Ascending aorta (tissue), 2 donors: ENCODE results near the gene TRERF1. TPM values are rescaled to one million over a fixed set of nuclear protein-coding genes. Genes with fewer than 3 reads are reported as not detected.

ENCODE experiments used
- DNase-seq, 2 donors: peaks; one replicate each; pipeline ENCODE4 v3.0.0-alpha.2; 2019; ENCODE audit warnings: low spot score in 2 of 2
- H3K27ac ChIP-seq, 2 donors: fragments of 200-600 bp; sonication (generic); one replicate each; pipeline ENCODE4 v1.5.1; 2016 to 2017; ENCODE audit warnings: mild to moderate bottlenecking in 1 of 2
- H3K27me3 ChIP-seq: fragments of 200-600 bp; sonication (generic); one replicate; pipeline ENCODE4 v1.5.1; 2017
- H3K36me3 ChIP-seq, 2 donors: fragments of 200-600 bp; sonication (generic); one replicate each; pipeline ENCODE4 v1.5.1; 2016
- H3K4me1 ChIP-seq, 2 donors: fragments of 200-600 bp; sonication (generic); one replicate each; pipeline ENCODE4 v1.5.1; 2016 to 2017; ENCODE audit warnings: mild to moderate bottlenecking in 1 of 2
- H3K4me3 ChIP-seq, 2 donors: fragments of 200-600 bp; sonication (generic); one replicate each; pipeline ENCODE4 v1.5.1; 2016 to 2017; ENCODE audit warnings: mild to moderate bottlenecking in 1 of 2
- H3K9me3 ChIP-seq, 2 donors: fragments of 200-600 bp; sonication (generic); one replicate each; pipeline ENCODE4 v1.5.1; 2016
- intact Hi-C: fragments of 100-400 bp; cut with DNase I; formaldehyde crosslinking; loops from one replicate; pipeline ENCODE4 v1.15.1; 2023
- total RNA-seq: library from RNA; depleted of rRNA; stranded (reverse); fragments of >200 nt; gene quantifications from one replicate; pipeline ENCODE4 v1.1.0, GENCODE V29; 2016
- TF ChIP-seq, protein P1 (sequence below), 3 experiments: fragments of 200-600 bp in 2 of 3; fragments of 450-650 bp in 1 of 3; sonication (generic) in 2 of 3; IDR thresholded peaks; one replicate each; pipeline ENCODE4 v1.5.1; 2016 to 2019; ENCODE audit warnings: antibody characterized with exemption in 3 of 3, mild to moderate bottlenecking in 1 of 3, moderate library complexity in 1 of 3

The TRERF1 gene
- total RNA-seq, 1 donor from 2014 or later = 34.1 TPM

DNA sequence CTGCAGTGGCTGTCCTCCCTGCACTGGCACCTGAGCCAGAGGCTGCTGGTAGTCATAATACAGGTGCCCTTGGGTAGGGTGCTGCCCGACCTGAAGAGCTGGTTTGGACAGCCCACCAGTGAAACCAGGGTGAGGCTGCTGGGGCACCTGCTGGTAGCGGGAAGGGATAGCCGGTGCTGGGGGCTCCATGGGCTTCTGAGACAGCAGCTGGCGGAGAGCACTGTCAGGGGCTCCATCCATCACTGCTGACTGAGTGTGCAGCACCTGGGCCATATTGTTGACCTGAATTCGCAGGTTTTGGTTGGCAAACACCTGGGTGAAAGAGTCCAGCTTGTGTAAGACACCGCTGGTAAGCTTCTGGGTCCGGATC, 182.9 kb downstream of the TRERF1 start:
- intact Hi-C loops = no loop called here
- TF ChIP-seq, protein P1, sequence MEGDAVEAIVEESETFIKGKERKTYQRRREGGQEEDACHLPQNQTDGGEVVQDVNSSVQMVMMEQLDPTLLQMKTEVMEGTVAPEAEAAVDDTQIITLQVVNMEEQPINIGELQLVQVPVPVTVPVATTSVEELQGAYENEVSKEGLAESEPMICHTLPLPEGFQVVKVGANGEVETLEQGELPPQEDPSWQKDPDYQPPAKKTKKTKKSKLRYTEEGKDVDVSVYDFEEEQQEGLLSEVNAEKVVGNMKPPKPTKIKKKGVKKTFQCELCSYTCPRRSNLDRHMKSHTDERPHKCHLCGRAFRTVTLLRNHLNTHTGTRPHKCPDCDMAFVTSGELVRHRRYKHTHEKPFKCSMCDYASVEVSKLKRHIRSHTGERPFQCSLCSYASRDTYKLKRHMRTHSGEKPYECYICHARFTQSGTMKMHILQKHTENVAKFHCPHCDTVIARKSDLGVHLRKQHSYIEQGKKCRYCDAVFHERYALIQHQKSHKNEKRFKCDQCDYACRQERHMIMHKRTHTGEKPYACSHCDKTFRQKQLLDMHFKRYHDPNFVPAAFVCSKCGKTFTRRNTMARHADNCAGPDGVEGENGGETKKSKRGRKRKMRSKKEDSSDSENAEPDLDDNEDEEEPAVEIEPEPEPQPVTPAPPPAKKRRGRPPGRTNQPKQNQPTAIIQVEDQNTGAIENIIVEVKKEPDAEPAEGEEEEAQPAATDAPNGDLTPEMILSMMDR (IDR thresholded peaks at IDR 0.05) = no peak
- H3K4me1 ChIP-seq = no peaks in the 10 kb centered on the region

DNA sequence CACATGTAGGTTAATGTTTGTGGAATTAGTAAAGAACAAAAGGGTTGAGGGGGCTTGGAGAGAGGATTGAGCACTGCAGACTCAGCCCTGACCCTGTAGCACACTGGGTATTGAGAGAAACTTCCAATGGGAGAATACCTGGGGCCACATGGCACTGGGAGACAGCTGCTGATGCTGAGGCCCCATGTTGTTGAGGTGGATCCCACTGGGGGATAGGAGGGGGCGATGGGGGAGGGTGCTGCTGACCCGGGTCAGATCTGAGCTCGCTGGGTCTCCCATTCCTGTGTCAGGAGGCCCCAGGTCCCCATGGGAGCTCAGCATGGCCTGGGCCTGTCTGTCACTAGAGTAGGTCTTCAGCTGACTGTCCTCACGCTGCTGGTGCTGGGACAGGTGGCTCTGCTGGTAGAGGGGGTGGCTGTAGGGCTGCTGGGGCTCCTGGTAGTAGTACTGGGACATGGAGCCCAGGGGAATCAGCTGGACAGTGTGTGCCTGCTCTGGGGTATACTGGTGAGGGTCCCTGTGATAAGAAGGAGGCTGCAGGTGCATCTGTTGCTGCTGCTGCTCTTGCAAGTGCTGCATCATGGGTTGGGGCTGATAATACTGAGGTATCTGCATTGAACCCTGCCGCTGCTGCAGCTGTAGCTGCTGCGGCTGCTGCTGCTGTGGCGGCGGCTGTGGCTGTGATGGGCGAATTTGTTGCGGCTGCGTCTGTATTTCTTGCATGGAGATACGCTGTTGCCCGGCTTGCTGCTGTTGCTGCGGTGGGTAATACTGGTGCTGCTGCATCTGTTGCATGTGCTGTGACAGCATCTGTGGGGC, 183.5 kb downstream of the TRERF1 start:
- TF ChIP-seq, protein P1 (IDR thresholded peaks at IDR 0.05) = no peak
- Histone ChIP-seq H3K27ac (no peak overlapping the region), H3K9me3 (no peaks in the 10 kb centered on the region), H3K36me3 (peaks cover 6 to 12% of the 10 kb centered on the region in 2 donors), H3K27me3 (no peaks in the 10 kb centered on the region), H3K4me1 (no peaks in the 10 kb centered on the region), H3K4me3 (no peak overlapping the region)
- DNase-seq = no peak
- intact Hi-C loops = no loop called here

More for the DNA sequence above, 182.9 kb downstream of the TRERF1 start:
- Histone ChIP-seq H3K4me3 (no peak overlapping the region), H3K9me3 (no peaks in the 10 kb centered on the region), H3K27ac (no peak overlapping the region), H3K36me3 (peaks cover 6 to 12% of the 10 kb centered on the region in 2 donors), H3K27me3 (no peaks in the 10 kb centered on the region)
- no peak for DNase-seq

DNA sequence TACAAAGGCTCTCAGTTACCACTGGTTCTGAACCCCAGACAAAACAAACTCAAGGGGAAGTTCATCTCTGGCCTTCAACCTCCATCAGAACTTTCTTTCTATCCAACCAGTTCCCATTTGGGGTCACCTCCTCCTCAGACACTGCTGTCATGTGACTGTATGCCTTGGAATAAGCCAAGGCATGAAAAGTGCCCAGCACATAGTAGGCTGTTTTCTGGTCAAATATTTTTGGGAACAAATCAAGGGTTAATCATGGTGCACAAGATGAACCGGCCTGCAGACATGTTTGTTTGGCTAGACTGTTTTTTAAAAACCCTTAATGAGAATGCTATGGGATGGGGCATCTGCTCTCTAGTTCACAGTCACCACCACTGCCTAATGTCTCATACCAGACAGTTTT, 185.2 kb downstream of the TRERF1 start:
- DNase-seq = no peak
- no peaks in the 10 kb centered on the region for H3K4me1 ChIP-seq
- H3K36me3 ChIP-seq = peaks cover 6 to 12% of the 10 kb centered on the region in 2 donors
- no peaks in the 10 kb centered on the region for H3K9me3 ChIP-seq
- no peak overlapping the region for H3K4me3 ChIP-seq
- TF ChIP-seq, protein P1 (IDR thresholded peaks at IDR 0.05) = no peak
- intact Hi-C loops = no loop called here
- H3K27ac ChIP-seq = no peak overlapping the region
- no peaks in the 10 kb centered on the region for H3K27me3 ChIP-seq

DNA sequence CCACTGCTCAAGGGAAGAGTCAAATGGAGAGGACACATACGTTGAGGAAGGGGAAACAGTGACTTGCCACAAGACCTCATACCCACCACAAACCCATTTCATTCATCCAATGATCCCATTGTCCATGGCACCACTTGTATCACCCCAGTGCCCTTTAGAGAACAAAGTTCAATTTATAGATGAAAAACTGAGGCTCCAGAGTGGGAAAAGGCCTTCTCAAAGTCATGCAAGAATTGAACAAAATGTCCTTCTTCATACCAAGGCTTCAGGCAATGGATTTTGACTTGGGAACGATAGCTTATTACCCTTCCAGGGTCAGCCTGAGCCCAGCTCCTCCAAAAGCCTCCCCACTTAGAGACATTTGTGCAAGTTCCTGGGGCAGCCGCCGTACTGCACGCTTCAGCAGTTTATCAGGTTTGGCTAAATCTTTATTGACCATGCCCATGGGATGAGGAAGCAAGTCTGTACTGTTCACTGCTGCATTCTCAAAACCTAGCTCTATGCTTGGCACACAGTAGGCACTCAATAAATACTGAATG, 186.8 kb downstream of the TRERF1 start:
- TF ChIP-seq, protein P1 (IDR thresholded peaks at IDR 0.05) = no peak
- Histone ChIP-seq H3K9me3 (no peaks in the 10 kb centered on the region), H3K4me3 (no peak overlapping the region), H3K27ac (no peak overlapping the region), H3K4me1 (no peaks in the 10 kb centered on the region), H3K27me3 (no peaks in the 10 kb centered on the region), H3K36me3 (peaks cover 6 to 12% of the 10 kb centered on the region in 2 donors)
- intact Hi-C loops = loop anchor here (5.0 kb wide), 1 partner anchor 282 kb away; no protein-coding TSS in a partner anchor
- no peak for DNase-seq

DNA sequence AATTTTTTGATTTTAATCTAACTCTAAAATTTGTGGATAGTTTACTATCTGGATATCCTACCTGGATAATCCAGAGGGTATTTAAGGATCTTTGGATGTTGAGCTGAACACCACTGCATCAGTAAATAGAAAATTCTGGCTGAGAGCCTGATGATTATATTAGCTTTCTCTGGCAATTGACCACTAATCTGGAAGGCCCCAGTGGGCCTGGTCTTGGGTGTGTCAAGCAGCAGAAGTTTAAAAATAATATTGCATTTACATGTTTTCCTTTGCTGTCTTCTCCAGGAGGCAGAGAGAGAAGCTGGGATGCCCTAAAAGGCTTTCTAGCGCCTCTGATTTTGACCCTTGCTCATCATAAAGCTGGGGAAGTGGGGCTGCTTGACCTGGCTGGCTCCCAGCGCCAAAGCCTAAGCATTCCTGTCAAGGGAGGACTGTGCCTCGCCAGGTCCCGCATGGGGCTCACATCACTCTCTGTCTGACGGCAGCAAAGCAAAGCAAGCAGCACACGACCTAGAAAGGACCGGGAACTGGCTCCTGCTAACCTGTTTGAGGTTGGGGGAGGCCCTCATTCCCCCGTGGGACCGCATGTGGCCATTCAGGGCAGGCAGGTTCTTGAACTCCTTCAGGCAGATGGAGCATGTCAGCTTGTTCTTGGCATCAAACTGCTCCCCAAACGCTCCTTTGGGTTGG, 187.4 kb downstream of the TRERF1 start:
- Histone ChIP-seq H3K4me1 (no peaks in the 10 kb centered on the region), H3K27ac (no peak overlapping the region), H3K36me3 (peaks cover 6 to 11% of the 10 kb centered on the region in 2 donors), H3K9me3 (no peaks in the 10 kb centered on the region), H3K27me3 (no peaks in the 10 kb centered on the region), H3K4me3 (no peak overlapping the region)
- TF ChIP-seq, protein P1 (IDR thresholded peaks at IDR 0.05) = no peak
- intact Hi-C loops = loop anchor here (5.0 kb wide), 1 partner anchor 283 kb away; no protein-coding TSS in a partner anchor
- DNase-seq = no peak
